OCI-LY1 (cell line): ENCODE data around the gene CLEC4D.

ENCODE experiments used
- CTCF ChIP-seq: fragments of 200-600 bp; sonication (generic), shearing (Covaris generic); IDR thresholded peaks from 2 replicates; pipeline ENCODE4 v1.5.1; 2017; ENCODE audit warnings: mild to moderate bottlenecking, antibody characterized with exemption, low read length, moderate library complexity, mixed read lengths
- EZH2 ChIP-seq: fragments of 200-600 bp; sonication (generic), shearing (Covaris generic); IDR thresholded peaks from 2 replicates; pipeline ENCODE4 v1.8.0; 2017; ENCODE audit warnings: borderline replicate concordance, mixed run types, mild to moderate bottlenecking, antibody characterized with exemption, low read length, moderate library complexity, mixed read lengths

GRCh38 chr12:8475508-8476203, 37.6 kb upstream of the CLEC4D start:
- TF ChIP-seq EZH2 (no peak), CTCF (no peak)
